Epithelial cell of proximal tubule (primary cell): ENCODE results near the gene LRP4. TPM values are rescaled to one million over a fixed set of nuclear protein-coding genes. Genes with fewer than 3 reads are reported as not detected.

Experiments
- DNase-seq: peaks from one replicate; pipeline ENCODE4 v3.0.0-alpha.2; 2011; ENCODE audit warnings: low read depth
- H3K4me3 ChIP-seq: 2 replicates; pipeline ENCODE4 v1.5.1; 2011; ENCODE audit warnings: low read depth, mild to moderate bottlenecking, low read length
- CTCF ChIP-seq: conservative IDR thresholded peaks from 2 replicates; pipeline ENCODE4 v1.5.1; 2012; ENCODE audit warnings: low read depth, mild to moderate bottlenecking, low read length
- total RNA-seq: library from RNA; depleted of rRNA; stranded (reverse); fragments of >200 nt; gene quantifications from 2 replicates; pipeline ENCODE4 v1.2.3, GENCODE V29; 2015

The LRP4 gene
- total RNA-seq, 1 donor from 2014 or later: 5.0 TPM

GRCh38 chr11:46835897-46836296 is 82.5 kb downstream of the LRP4 start:
- TF ChIP-seq CTCF: no peak
- no peak for DNase-seq
- H3K4me3 ChIP-seq: no peak overlapping the region

GRCh38 chr11:46834821-46835220 is 83.5 kb downstream of the LRP4 start:
- H3K4me3 ChIP-seq: no peak overlapping the region
- DNase-seq: no peak
- no peak for TF ChIP-seq CTCF

GRCh38 chr11:46832511-46833214 is 85.7 kb downstream of the LRP4 start:
- H3K4me3 ChIP-seq: no peak overlapping the region
- DNase-seq: no peak
- no peak for TF ChIP-seq CTCF

- no peak for DNase-seq
- no peak overlapping the region for H3K4me3 ChIP-seq
- no peak for TF ChIP-seq CTCF
These were observed 90.4 kb downstream of the LRP4 start for GRCh38 chr11:46827995-46828394.

- DNase-seq: no peak
These were observed 91.9 kb downstream of the LRP4 start for GRCh38 chr11:46826310-46827044.

GRCh38 chr11:46808799-46809431 is 109.4 kb downstream of the LRP4 start:
- TF ChIP-seq CTCF: peak; percentile 57
- no peak for DNase-seq
- no peak overlapping the region for H3K4me3 ChIP-seq

More at GRCh38 chr11:46826310-46827044, 91.9 kb downstream of the LRP4 start:
- TF ChIP-seq CTCF: no peak
- H3K4me3 ChIP-seq: peak overlapping the region; percentile 72

Other genes with a start within 250 kb of the LRP4 start
- gene ARHGAP1, start 217.9 kb downstream of the LRP4 start, total RNA-seq: 29.1 and 33.9 TPM in 2 replicates
- 11.3 and 12.5 TPM in 2 replicates for gene ZNF408, start 217.5 kb downstream of the LRP4 start, total RNA-seq
- gene F2, start 199.3 kb downstream of the LRP4 start, total RNA-seq: 0.17 TPM in 1 of 2 replicates, not detected in the other
- 76.4 and 101 TPM in 2 replicates for gene CKAP5, start 72.3 kb downstream of the LRP4 start, total RNA-seq
- gene CSTPP1, start 18.2 kb upstream of the LRP4 start, total RNA-seq: 32.1 and 39.8 TPM in 2 replicates